GM10248 (cell line): ENCODE measurements around the gene TPBGL.

Experiments
- CTCF ChIA-PET: fragments of 300-600 bp; sonication (Branson Sonifier 250); formaldehyde crosslinking; extraction: SDS; loops from one replicate; lab custom pipeline; 2021; ENCODE audit warnings: antibody characterized with exemption; lab: Yijun Ruan, JAX
- POLR2A ChIA-PET: fragments of 350-650 bp; sonication (Branson Sonifier 250); formaldehyde crosslinking; extraction: SDS; loops from one replicate; lab custom pipeline; 2020; ENCODE audit warnings: antibody characterized with exemption; lab: Yijun Ruan, JAX
- DNase-seq: peaks from one replicate; pipeline ENCODE4 v3.0.0; 2012; ENCODE audit errors: extremely low spot score
- CTCF ChIP-seq: IDR thresholded peaks from 2 replicates; pipeline ENCODE4 v1.5.1; 2012; ENCODE audit warnings: mild to moderate bottlenecking, low read depth; ENCODE audit errors: extremely low read depth, missing control alignments, control extremely low read depth

Gene TPBGL

GRCh38 chr11:75242722-75243600 lies 2.4 kb downstream of the TPBGL start:
- ChIA-PET CTCF (interaction anchor here (0.8 to 17.1 kb wide), 25 partner anchors 7 to 842 kb away, joined by 3 to 496 read pairs (median 7); partner anchors contain the start of gene SLCO2B1), POLR2A (no interaction called here)
- TF ChIP-seq CTCF, result no peak
- no peak for DNase-seq

- DNase-seq, result no peak
- CTCF ChIA-PET, result interaction anchor here (0.8 to 17.1 kb wide), 7 partner anchors 13 to 314 kb away, joined by 3 to 496 read pairs (median 6); partner anchors contain the start of gene SLCO2B1
- TF ChIP-seq CTCF, result no peak
- POLR2A ChIA-PET, result interaction anchor here (0.5 kb wide), 1 partner anchor 1534 kb away, joined by 3 read pairs; no protein-coding TSS in a partner anchor
Observed at GRCh38 chr11:75244052-75244814, 3.7 kb downstream of the TPBGL start.

GRCh38 chr11:75245356-75246005 lies 4.9 kb downstream of the TPBGL start:
- ChIA-PET CTCF (interaction anchor here (1.2 to 17.1 kb wide), 6 partner anchors 9 to 316 kb away, joined by 3 to 496 read pairs (median 3); partner anchors contain the start of gene SLCO2B1), POLR2A (no interaction called here)
- no peak for TF ChIP-seq CTCF
- no peak for DNase-seq

- DNase-seq, result no peak
- ChIA-PET CTCF (interaction anchor here (1.0 to 17.1 kb wide), 5 partner anchors 9 to 317 kb away, joined by 3 to 496 read pairs (median 3); partner anchors contain the start of gene SLCO2B1), POLR2A (no interaction called here)
- TF ChIP-seq CTCF, result no peak
Observed at GRCh38 chr11:75246006-75246670, 5.6 kb downstream of the TPBGL start.

GRCh38 chr11:75246671-75247350 lies 6.2 kb downstream of the TPBGL start:
- no peak for TF ChIP-seq CTCF
- no peak for DNase-seq
- ChIA-PET CTCF (interaction anchor here (0.7 to 17.1 kb wide), 9 partner anchors 9 to 224 kb away, joined by 3 to 496 read pairs (median 4); partner anchors contain the start of gene SLCO2B1), POLR2A (no interaction called here)
